GM23248 (cell line): ENCODE data around the gene STRADB. TPM values are rescaled to one million over a fixed set of nuclear protein-coding genes. Genes with fewer than 3 reads are reported as not detected.

ENCODE experiments used
- DNase-seq: peaks from one replicate; pipeline ENCODE4 v3.0.0-alpha.2; 2015
- H2AFZ ChIP-seq: fragments of 200-600 bp; sonication (generic); 2 replicates; pipeline ENCODE4 v1.6.1; 2016; ENCODE audit warnings: antibody characterized with exemption
- H3F3A ChIP-seq: fragments of 200-600 bp; sonication (generic); 2 replicates; pipeline ENCODE4 v1.6.1; 2016; ENCODE audit warnings: mild to moderate bottlenecking, antibody characterized with exemption, mixed run types; ENCODE audit not compliant: insufficient read depth
- H3K27ac ChIP-seq: fragments of 200-600 bp; sonication (generic); 2 replicates; pipeline ENCODE4 v1.5.1; 2016; ENCODE audit warnings: mild to moderate bottlenecking
- H3K27me3 ChIP-seq: fragments of 200-600 bp; sonication (generic); replicated peaks from 2 replicates; pipeline ENCODE4 v1.6.1; 2016; ENCODE audit warnings: mild to moderate bottlenecking; ENCODE audit not compliant: insufficient read depth
- H3K36me3 ChIP-seq: fragments of 200-600 bp; sonication (generic); 2 replicates; pipeline ENCODE4 v1.6.1; 2016; ENCODE audit warnings: low read depth, mild to moderate bottlenecking
- H3K4me1 ChIP-seq: fragments of 200-600 bp; sonication (generic); 2 replicates; pipeline ENCODE4 v1.6.1; 2016; ENCODE audit warnings: mild to moderate bottlenecking; ENCODE audit not compliant: insufficient read depth
- H3K4me2 ChIP-seq: fragments of 200-600 bp; sonication (generic); one replicate; pipeline ENCODE4 v1.6.1; 2016; ENCODE audit warnings: mild to moderate bottlenecking; ENCODE audit not compliant: unreplicated experiment
- H3K4me3 ChIP-seq: fragments of 200-600 bp; sonication (generic); 2 replicates; pipeline ENCODE4 v1.5.1; 2016; ENCODE audit warnings: mild to moderate bottlenecking
- H3K79me2 ChIP-seq: fragments of 200-600 bp; sonication (generic); 2 replicates; pipeline ENCODE4 v1.6.1; 2016; ENCODE audit warnings: mild to moderate bottlenecking; ENCODE audit not compliant: insufficient read depth
- H3K9ac ChIP-seq: fragments of 200-600 bp; sonication (generic); 2 replicates; pipeline ENCODE4 v1.6.1; 2016; ENCODE audit warnings: mild to moderate bottlenecking
- H3K9me2 ChIP-seq: fragments of 200-600 bp; sonication (generic); 2 replicates; pipeline ENCODE4 v1.6.1; 2016; ENCODE audit warnings: mixed run types, mild to moderate bottlenecking, moderate library complexity; ENCODE audit not compliant: insufficient read depth
- H3K9me3 ChIP-seq: fragments of 200-600 bp; sonication (generic); one replicate; pipeline ENCODE4 v1.6.1; 2017; ENCODE audit warnings: low read depth
- H4K20me1 ChIP-seq: fragments of 200-600 bp; sonication (generic); 2 replicates; pipeline ENCODE4 v1.6.0; 2016; ENCODE audit not compliant: insufficient read depth
- EZH2 ChIP-seq: fragments of 200-600 bp; sonication (generic); IDR thresholded peaks from 2 replicates; pipeline ENCODE4 v1.6.1; 2018; ENCODE audit warnings: antibody characterized with exemption, mild to moderate bottlenecking; ENCODE audit not compliant: insufficient read depth, poor library complexity, severe bottlenecking
- EZH2phosphoT487 ChIP-seq: fragments of 200-600 bp; sonication (generic); IDR thresholded peaks from 2 replicates; pipeline ENCODE4 v1.6.1; 2018; ENCODE audit warnings: antibody characterized with exemption, moderate library complexity, mild to moderate bottlenecking, low read depth; ENCODE audit not compliant: insufficient read depth
- WGBS, 2 experiments: methylation state at CpG; one replicate each; pipeline ENCODE4 v1.1.6; 2015 to 2017; ENCODE audit warnings: low lambda C conversion rate in 2 of 2, low coverage in 1 of 2; ENCODE audit errors: missing lambda C conversion rate in 2 of 2; 5-methylcytosine and 5-hydroxymethylcytosine counted together
- in situ Hi-C: fragments of 300-500 bp; cut with MboI; formaldehyde crosslinking; loops from 2 replicates; pipeline ENCODE4 v1.15.0; 2020
- polyA plus RNA-seq: library from polyadenylated mRNA; unstranded; fragments of >200 nt; fragmentation: Nextera tagmentation; extraction: Ambion mirVana; gene quantifications from 2 replicates; pipeline ENCODE4 v1.2.1, GENCODE V29; 2016
- small RNA-seq: library from RNA; depleted of rRNA; stranded (forward); fragments of <200 nt; gene quantifications from one replicate; pipeline ENCODE3, GENCODE V24; 2014; ENCODE audit warnings: low read depth, low replicate concordance
- total RNA-seq: library from RNA; depleted of rRNA; stranded (reverse); fragments of >200 nt; shearing (Covaris generic); gene quantifications from 2 replicates; pipeline ENCODE4 v1.2.3, GENCODE V29; 2014; rRNA removed

Gene STRADB
- total and polyA plus RNA-seq, 2 experiments from 2014 or later = 21.2 to 33.7 TPM

GRCh38 chr2:201523506-201523905, 72.0 kb downstream of the STRADB start:
- Histone ChIP-seq H3K4me1 (peaks cover 11% of the 10 kb centered on the region; the same call in 1 of the 2 replicates), H3K27ac (no peak overlapping the region), H3K4me2 (no peak overlapping the region), H3K79me2 (no peaks in the 10 kb centered on the region), H3K27me3 (no peaks in the 10 kb centered on the region), H3K4me3 (no peak overlapping the region), H3K9ac (no peak overlapping the region), H4K20me1 (no peaks in the 10 kb centered on the region), H3K9me2 (no peaks in the 10 kb centered on the region), H2AFZ (no peak overlapping the region), H3K9me3 (peaks cover 4% of the 10 kb centered on the region), H3K36me3 (no peaks in the 10 kb centered on the region), H3F3A (peaks cover 14% of the 10 kb centered on the region)
- DNase-seq = peak; percentile 31
- WGBS, 2 experiments = 0% methylated on average over 1 of the region's 1 CpG
- TF ChIP-seq EZH2phosphoT487 (no peak), EZH2 (no peak)
- in situ Hi-C loops = no loop called here

Small RNA genes within 50 kb of the gene (small RNA-seq; reads per million reads assigned to genes)
- gene RF00019 = not detected

Other genes starting within 250 kb of the STRADB start
- 13.9 and 20.8 TPM in 2 replicates for gene CASP8, start 191.2 kb upstream of the STRADB start, total RNA-seq
- gene CASP8, start 191.2 kb upstream of the STRADB start, polyA plus RNA-seq = 11.7 and 12.2 TPM in 2 replicates
- 0.38 and 2.3 TPM in 2 replicates for gene FLACC1, start 94.4 kb upstream of the STRADB start, total RNA-seq
- 0.34 and 1.4 TPM in 2 replicates for gene FLACC1, start 94.4 kb upstream of the STRADB start, polyA plus RNA-seq
- 24.9 and 32.5 TPM in 2 replicates for gene TRAK2, start 282 bp upstream of the STRADB start, total RNA-seq
- gene TRAK2, start 282 bp upstream of the STRADB start, polyA plus RNA-seq = 21.4 and 24.3 TPM in 2 replicates
- gene TMEM237, start 191.8 kb downstream of the STRADB start, total RNA-seq = 57.5 and 77.5 TPM in 2 replicates
- gene TMEM237, start 191.8 kb downstream of the STRADB start, polyA plus RNA-seq = 92.7 and 95.5 TPM in 2 replicates
- 3.8 and 5.3 TPM in 2 replicates for gene MPP4, start 246.9 kb downstream of the STRADB start, total RNA-seq
- 3.5 and 3.6 TPM in 2 replicates for gene MPP4, start 246.9 kb downstream of the STRADB start, polyA plus RNA-seq